GM19025 (cell line): ENCODE measurements around the gene HOPX.
"Not testable (repeated sequence)": the region's sequence is repeated elsewhere in the genome, so short reads cannot be mapped to it uniquely, and the experiment has no call there.

Experiments
- ATAC-seq: cut with Tn5 transposase; IDR thresholded peaks from one replicate; pipeline ENCODE4 v1.9.1; 2021; ENCODE audit warnings: mild to moderate bottlenecking, low read depth, moderate library complexity; ENCODE audit not compliant: unreplicated experiment

Gene HOPX, protein sequence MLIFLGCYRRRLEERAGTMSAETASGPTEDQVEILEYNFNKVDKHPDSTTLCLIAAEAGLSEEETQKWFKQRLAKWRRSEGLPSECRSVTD

DNA sequence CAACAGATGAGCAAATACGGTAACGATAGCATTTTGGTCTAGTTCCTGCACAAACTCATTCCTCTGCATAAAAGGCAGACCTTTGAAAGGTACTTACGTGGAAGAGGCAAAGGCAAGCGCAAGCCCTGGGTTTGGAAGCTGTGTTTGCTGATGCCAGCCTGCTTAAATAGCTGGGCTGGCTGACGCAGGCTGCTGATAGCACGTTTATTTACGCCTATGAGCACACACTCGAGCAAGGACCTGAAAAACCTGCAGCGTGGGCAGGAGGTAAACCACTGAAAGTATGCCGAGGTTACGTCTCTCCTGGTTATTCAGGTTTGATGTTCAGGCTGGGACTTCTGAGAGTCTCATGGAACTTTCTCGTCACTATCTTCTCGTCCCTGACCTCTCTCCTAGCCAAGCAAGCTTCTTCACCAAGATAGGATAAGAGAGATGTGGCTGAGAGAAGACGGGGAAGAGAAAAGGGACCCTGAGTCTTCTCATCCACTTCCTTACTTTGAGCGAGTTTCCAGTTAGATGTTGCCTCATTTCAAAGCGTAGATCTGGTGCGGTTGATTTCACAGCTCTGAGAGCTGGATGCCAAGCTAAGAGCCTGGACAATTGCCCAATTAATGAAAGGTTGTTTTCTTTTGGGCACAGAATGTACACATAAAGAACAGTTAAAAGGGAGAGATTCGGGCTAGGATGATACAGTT lies at the start of gene HOPX:
HOPX (minus strand) TSS at position 139 of the 695 bp plus-strand sequence. CDS start 23,480 bp downstream, outside the sequence.
- ATAC-seq: peak; percentile 71

DNA sequence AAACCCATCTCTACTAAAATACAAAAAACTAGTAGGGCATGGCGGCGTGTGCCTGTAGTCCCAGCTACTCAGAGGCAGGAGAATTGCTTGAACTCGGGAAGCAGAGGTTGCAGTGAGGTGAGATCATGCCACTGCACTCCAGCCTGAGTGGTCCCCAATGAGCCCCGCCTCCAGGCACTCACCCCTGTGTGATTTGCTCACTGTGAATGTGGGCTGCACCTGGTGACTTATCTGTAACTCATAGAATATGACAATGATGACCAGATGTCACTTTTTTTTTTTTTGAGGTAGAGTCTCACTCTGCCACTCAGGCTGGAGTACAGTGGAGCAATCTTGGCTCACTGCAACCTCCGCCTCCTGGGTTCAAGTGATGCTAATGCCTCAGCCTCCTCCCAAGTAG lies 49.0 kb upstream of the HOPX start:
- ATAC-seq: no peak

DNA sequence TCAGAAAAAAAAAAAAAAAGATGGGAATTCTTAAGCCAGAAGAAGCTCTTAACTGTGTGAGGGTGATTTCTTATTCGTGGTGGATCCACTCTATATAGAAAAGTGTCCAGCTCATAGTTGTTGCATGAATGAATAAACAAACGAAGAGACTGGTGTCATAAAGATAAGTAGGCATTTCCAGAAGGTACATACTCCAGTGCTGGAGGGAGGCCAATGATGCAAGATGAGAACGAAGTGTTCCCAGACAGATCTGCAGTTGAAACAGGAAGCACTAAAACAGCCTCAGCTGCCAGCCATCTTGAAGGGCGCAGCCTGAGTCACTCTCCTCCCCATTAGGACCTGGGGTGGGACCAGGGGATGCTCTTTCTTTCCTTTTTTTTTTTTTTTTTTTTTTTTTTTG lies 47.4 kb upstream of the HOPX start:
- ATAC-seq: no peak

DNA sequence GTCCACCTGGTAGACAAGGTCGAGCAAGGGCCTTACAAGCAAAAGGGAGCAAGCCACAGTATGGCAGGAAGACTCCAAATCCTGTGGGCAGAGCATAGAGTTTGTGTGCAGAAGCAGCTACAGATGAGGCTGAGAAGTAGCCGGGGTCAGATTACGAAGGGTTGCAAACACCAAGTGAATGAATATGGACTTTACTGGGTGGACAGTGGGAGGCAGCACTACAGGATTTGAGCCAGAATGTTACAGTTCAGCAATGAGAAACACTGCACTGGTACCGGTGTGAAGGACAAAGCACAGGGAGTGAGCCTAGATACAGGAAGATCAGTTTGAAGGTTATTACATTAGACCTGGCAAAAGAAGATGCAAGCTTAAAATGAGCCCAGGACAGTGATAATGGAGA lies 46.1 kb upstream of the HOPX start:
- no peak for ATAC-seq

DNA sequence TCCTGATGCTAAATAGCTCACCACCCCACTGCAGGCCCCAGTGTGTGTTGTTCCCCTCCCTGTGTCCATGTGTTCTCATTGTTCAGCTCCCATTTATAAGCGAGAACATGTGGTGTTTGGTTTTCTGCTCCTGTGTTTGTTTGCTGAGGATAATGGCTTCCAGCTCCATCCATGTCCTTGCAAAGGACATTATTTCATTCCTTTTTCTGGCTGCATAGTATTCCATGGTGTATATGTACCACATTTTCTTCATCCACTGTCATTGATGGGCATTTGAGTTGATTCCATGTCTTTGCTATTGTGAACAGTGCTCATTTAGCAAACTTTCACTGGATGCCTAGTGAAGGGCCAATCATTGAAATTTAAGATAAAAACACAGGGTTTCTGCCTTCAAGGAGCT lies 45.5 kb upstream of the HOPX start:
- not testable (repeated sequence) for ATAC-seq

DNA sequence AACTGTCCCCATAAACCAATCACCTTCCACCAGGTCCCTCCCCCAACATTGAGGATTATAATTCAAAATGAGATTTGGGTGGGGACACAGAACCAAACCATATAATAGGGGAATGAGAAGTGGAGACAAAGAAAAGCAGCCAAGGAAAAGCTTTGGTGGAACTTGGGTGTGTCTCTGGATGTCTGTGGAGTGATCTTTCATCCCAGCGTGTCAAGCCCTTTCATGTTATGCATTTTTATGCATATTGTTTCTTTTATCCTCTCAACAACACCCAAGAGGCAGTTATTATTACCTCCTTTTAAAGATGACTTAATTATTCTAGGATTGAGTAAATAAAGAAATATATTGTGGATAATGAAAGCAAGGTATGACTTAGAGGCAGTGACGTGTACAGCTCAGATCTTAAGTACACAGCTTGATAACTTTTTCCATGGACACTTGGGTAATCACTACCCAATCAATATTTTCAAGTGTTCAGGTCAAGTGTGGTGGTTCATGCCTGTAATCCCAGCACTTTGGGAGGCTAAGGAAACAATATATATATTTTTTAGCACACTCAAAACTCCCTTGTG lies 42.6 kb upstream of the HOPX start:
- no peak for ATAC-seq

DNA sequence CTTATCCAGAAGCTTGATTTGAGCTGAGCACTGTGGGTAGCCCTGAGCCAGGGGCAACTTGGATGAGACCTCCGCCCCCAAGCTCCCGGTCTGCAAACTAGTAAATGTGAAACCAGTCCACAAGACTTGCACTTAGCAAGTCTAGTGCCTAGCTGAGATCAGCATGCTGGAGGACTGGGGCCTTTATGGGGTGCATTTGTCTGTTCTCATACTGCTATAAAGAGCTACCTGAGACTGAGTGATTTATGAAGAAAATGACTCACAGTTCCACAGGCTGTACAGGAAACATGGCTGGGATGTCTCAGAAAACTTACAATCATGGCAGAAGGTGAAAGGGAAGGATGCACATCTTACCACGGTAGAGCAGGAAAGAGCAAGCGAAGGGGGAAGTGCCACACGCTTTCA lies 42.1 kb upstream of the HOPX start:
- no peak for ATAC-seq

DNA sequence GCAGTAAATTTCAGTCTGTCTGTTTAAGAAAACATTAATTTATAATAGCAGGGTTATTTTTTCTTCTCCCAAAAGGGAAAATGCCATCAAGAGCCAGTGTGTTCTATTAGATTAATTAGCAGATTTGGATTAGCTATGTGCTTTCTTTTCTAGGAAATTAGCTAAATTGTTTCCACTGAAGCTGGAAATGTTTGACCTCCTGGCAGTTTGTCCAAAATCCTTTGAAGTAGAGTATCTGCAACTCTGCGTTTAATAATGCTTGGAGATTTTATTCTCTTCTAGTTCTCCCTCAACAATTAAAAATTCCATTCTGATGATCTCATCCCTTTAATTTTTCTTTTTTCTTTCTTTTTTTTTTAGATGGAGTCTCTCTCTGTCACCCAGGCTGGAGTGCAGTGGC lies 27.1 kb upstream of the HOPX start:
- no peak for ATAC-seq

DNA sequence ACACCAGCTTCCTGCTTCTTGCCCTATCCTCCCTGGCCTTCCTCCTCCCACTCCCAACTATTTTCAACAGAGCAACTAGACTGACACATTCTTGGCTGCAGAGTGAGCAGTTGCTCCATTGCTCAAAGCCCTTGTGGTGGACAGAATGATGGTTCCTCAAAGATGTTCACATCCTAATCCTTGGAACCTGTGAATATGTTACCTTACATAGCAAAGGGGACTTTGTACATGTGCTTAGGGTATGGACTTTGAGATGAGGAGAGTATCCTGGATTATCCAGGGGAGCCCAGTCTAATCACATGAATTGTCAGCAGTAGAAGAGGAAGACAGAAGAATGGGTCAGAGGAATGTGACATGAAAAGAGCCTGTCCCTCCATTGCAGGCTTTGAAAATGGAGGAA lies 24.9 kb upstream of the HOPX start:
- no peak for ATAC-seq

DNA sequence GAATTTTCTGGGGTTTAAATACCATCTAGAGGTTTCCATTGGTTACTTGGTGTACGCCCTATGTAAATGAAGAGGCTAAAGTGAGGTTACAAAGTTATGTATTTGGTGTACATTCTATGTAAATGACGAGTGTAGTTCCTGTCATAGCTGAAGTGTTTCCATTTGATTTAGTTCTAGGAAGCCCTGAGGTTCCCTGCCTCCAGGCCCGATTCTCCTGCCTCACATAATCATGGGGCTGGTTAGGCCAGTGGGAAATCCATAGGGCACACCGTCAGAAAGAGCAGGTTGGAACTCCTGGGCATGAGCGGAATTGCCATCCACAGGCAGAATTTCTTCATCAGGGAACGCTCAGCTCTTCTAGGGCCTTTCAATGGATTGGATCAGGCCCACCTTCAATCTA lies 24.2 kb upstream of the HOPX start:
- ATAC-seq: no peak

DNA sequence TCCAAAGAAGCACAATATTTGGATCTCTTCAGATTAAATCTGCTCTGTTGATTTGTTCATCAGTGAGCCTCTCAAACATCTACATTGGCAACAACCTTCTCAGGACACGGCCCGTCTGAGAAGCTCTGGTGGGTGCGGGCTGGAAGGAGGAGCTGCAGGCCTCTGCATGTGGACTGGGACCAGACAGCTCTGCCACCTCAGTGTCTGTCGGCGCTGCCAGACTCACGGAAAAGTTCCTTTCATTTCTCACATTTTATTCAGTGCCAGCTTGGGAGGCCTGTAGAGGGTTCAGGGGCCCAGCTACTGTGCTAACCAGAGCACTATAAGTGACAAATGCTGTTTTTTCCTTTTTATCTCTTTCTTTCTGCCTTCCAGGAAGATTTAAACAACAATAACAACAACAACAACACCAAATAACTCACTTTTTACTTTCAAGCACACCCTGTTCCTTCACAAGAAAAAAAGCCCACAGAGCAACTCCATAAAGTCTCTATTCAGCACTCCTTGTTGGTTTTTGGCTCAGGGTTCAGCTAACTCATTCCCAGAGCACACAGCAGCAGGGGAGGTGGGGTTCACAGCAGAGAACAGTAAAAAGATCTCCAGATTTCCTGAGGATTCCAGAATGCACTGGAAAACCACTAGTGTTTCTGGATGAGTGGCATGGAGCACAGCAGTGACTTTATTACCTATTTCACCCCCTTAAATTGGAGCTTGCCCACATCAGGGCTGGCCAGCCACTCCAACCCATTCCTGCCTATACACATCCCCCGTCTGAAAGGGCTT lies 23.2 kb upstream of the HOPX start:
- no peak for ATAC-seq

DNA sequence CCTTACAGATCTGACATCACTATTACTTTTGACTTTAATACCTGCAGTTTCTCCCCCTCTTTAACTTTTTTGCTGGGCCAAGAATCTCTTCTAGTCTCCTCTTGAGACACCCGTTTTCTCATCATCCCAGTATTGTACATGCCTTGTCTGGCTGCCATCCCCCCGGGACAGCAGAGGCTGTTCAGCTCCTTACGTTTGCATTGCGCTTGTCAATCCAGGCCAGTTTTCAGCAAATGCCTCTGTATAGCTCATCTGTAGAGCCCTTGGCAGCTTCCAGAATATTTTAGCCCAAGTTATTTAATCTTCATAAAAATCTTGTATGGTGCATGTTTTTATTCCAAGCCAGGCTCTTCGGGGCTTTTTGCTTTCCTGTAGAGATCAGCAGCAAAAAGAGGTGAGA lies 22.3 kb upstream of the HOPX start:
- no peak for ATAC-seq

DNA sequence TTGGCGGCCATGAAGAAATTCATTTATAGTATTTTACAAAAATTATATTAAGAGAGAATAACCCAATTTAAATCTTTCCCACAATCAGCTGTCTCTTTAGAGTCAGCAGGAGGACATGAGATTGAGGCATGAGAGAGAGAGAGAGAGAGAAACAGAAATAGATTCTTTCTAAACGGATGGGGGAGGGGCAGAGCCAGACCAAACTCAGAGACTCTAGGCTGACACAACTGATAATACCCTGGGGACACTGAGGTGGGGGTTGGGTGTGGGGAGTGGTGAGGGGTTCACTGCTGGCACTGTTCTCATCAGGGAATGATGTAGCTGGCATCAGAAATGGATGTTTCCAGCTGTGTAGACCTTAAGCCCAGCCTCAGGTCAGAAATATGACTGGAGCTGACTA lies 20.5 kb upstream of the HOPX start:
- no peak for ATAC-seq

DNA sequence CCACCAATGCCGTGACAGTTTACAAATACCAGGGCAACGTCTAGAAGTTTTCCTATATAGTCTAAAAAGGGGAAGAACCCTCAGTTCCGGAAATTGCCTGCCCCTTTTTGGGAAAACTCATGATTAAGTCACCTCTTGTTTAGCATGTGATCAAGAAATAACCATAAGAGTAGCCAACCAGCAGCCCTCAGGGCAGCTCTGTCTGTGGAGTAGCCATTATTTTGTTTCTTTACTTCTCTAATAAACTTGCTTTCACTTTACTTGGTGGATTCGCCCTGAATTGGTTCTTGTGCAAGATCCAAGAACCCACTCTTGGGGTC lies 20.0 kb upstream of the HOPX start:
- no peak for ATAC-seq

DNA sequence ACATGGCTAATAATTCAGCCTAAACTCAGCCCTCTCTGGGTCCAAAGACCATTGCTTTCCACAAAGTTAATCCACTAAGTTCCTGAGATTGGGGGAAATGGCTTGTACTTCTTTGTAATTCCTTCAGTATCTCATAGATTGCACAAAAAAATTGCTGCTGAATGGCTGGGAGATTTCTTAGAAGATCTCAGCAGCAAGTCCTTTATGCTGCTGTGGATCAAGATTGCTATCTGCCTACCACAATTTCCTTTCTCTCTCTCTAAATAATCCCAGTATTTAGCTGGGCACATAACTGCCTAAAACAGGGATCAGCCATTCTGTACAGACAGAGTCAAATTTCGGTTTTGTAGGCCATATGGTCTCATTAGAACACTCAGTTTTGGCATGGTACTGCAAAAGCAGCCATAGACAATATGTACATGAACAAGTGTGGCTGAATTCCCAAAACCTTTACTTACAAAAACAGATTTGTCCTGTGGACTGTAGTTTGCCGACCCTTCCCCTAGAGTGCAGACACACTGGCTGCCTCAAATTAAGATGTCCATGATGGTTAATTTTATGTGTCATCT lies 18.5 kb upstream of the HOPX start:
- no peak for ATAC-seq

DNA sequence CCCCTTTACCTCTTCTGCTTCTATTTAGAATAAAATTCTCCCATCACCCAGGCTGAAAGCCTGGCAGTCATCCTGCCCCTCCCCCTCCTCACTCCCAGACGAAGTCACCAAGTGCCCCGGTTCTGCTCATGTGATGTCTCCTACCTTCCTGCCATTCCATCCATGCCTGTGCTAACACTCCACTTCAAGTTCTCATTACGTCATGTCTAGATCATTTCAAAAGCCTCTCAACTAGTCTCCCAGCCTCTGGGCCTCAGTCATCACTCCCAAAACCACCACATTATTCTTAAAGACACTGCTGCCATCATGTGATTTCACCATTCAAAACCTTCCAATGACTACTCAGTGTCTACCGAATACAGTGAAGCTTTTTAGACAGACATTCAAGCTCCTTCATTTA lies 17.2 kb upstream of the HOPX start:
- no peak for ATAC-seq

DNA sequence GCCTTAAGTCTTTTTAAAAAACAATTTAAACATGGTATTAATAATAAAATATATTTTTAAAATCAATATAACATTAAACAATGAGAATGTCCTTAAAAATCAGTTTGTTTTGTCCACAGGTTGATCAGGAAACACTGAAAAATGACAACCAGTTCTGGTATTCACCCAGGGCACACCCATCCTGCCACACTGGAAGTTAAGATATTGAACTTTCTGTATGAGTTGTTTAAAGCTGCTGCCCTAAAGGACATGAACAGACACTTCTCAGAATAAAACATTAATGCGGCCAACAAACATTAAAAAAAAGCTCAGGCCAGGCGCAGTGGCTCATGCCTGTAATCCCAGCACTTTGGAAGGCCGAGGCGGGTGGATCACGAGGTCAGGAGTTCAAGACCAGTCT lies 15.0 kb upstream of the HOPX start:
- no peak for ATAC-seq

DNA sequence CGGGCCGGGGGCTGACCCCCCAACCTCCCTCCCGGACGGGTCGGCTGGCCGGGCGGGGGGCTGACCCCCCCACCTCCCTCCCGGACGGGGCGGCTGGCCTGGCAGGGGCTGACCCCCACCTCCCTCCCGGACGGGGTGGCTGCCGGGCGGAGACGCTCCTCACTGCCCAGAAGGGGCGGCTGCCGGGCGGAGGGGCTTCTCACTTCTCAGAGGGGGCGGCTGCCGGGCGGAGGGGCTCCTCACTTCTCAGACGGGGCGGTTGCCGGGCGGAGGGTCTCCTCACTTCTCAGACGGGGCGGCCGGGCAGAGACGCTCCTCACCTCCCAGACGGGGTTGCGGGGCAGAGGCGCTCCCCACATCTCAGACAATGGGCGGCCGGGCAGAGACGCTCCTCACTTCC lies 12.4 kb upstream of the HOPX start:
- not testable (repeated sequence) for ATAC-seq

DNA sequence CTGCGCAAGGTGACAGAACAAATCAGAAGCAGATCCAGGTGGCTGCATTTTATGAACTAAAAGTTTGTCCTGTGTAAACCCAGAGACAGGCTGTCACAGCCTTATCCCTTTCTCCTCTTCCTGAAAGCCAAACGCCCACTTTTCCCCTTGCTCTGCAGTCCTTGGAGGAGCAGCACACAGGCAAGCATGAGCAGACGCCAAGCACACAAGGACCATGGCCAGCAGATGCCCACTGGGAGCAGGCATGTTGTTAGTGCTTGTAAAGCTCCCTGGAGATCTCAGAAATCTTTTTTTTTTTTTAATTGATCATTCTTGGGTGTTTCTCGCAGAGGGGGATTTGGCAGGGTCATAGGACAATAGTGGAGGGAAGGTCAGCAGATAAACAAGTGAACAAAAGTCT lies 11.5 kb upstream of the HOPX start:
- no peak for ATAC-seq

DNA sequence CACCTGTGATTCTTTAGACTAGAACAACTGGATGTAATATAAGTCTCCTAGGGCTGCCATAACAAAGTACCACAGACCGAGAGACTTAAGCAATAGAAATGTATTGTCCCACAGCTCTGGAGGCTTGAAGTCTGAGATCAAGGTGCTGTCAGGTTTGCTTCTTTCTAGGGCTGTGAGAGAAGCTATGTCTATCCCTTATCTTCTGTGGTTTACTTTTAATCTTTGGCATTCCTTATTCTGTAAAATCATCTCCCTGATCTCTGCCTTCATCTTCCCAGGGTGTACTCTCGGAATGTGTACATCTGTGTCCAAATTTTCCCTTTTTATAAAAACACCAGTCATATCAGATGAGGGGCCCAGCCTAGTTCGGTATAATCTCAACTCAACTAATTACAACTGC lies 10.3 kb upstream of the HOPX start:
- no peak for ATAC-seq

DNA sequence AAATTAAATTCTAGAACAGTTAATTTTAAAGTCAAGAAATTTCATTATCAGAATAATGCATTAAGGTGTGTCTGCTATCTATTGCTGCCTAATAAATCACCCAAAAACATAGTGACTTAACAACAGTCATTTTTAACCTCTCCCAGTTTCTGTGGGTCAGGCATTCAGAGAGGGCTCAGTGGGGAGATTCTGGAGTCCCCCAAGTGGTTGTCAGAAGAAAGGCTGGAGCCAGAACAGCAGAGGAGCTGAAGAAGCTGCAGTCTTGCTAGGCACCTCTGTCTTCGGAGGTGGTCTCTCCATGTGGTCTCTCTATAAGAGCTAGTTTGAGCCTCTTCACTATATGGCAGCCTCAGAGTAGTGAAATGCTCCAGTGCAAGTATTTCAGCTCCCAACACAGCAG lies 9.3 kb upstream of the HOPX start:
- ATAC-seq: no peak
